Lower lobe of right lung (tissue), 2 donors: ENCODE results near the gene ZFYVE27. TPM values are rescaled to one million over a fixed set of nuclear protein-coding genes. Genes with fewer than 3 reads are reported as not detected.

Source experiments
- ATAC-seq, 2 donors: fragments of 200-7000 bp; cut with Tn5 transposase; one replicate each; pipeline ENCODE4 v1.9.1; 2020 to 2022; ENCODE audit warnings: mild to moderate bottlenecking in 2 of 2, moderate library complexity in 2 of 2
- DNase-seq: peaks from one replicate; pipeline ENCODE4 v3.0.0-alpha.2; 2020
- H3K27ac ChIP-seq: fragments of 200-600 bp; one replicate; pipeline ENCODE4 v1.8.0; 2022
- H3K27me3 ChIP-seq: fragments of 200-600 bp; one replicate; pipeline ENCODE4 v1.8.0; 2022; ENCODE audit warnings: low read depth
- H3K36me3 ChIP-seq: fragments of 200-600 bp; one replicate; pipeline ENCODE4 v1.8.0; 2022; ENCODE audit warnings: mild to moderate bottlenecking
- H3K4me1 ChIP-seq: fragments of 200-600 bp; one replicate; pipeline ENCODE4 v1.8.0; 2022
- H3K4me3 ChIP-seq: fragments of 200-600 bp; one replicate; pipeline ENCODE4 v1.8.0; 2022; ENCODE audit warnings: mild to moderate bottlenecking
- H3K9me3 ChIP-seq: fragments of 200-600 bp; one replicate; pipeline ENCODE4 v1.8.0; 2022
- CTCF ChIP-seq: fragments of 200-600 bp; IDR thresholded peaks from one replicate; pipeline ENCODE4 v1.8.0; 2022; ENCODE audit warnings: antibody characterized with exemption, mild to moderate bottlenecking
- intact Hi-C: fragments of 100-400 bp; cut with DNase I; formaldehyde crosslinking; loops from one replicate; pipeline ENCODE4 v1.11.0; 2022
- total RNA-seq: library from RNA; stranded (reverse); fragmentation: NEBNext Ultra II Directional; extraction: Animal tissue kit (Norgen Biotek cat#: 25700); gene quantifications from one replicate; pipeline ENCODE4 v1.2.1, GENCODE V29; 2021
- donor health status: DM: no; HTN: yes; CAD: no; lungs with severe emphysema.

The ZFYVE27 gene
- total RNA-seq, 1 donor from 2014 or later = 28.3 TPM

- no peak overlapping the region for H3K27ac ChIP-seq
- DNase-seq (no peak), ATAC-seq (no peak)
- peaks cover 17% of the 10 kb centered on the region for H3K36me3 ChIP-seq
- no peaks in the 10 kb centered on the region for H3K27me3 ChIP-seq
- no peaks in the 10 kb centered on the region for H3K9me3 ChIP-seq
- intact Hi-C loops = no loop called here
- no peak for TF ChIP-seq CTCF
- H3K4me1 ChIP-seq = peaks cover 45% of the 10 kb centered on the region
- no peak overlapping the region for H3K4me3 ChIP-seq
Measured at GRCh38 chr10:97719602-97720001, 17.3 kb upstream of the ZFYVE27 start.

GRCh38 chr10:97721871-97722780, 14.8 kb upstream of the ZFYVE27 start:
- no peak for DNase-seq
- peaks cover 12% of the 10 kb centered on the region for H3K36me3 ChIP-seq
- intact Hi-C loops = no loop called here
- no peaks in the 10 kb centered on the region for H3K9me3 ChIP-seq
- no peak overlapping the region for H3K4me3 ChIP-seq
- H3K27me3 ChIP-seq = no peaks in the 10 kb centered on the region
- no peak for TF ChIP-seq CTCF
- H3K27ac ChIP-seq = no peak overlapping the region
- ATAC-seq = no peak
- H3K4me1 ChIP-seq = peaks cover 23% of the 10 kb centered on the region

- H3K36me3 ChIP-seq = peaks cover 6% of the 10 kb centered on the region
- no peaks in the 10 kb centered on the region for H3K27me3 ChIP-seq
- no peaks in the 10 kb centered on the region for H3K9me3 ChIP-seq
- intact Hi-C loops = no loop called here
- peaks cover 14% of the 10 kb centered on the region for H3K4me1 ChIP-seq
- DNase-seq (no peak), ATAC-seq (no peak)
- H3K4me3 ChIP-seq = no peak overlapping the region
- no peak for TF ChIP-seq CTCF
- H3K27ac ChIP-seq = no peak overlapping the region
Measured at GRCh38 chr10:97723001-97723400, 13.9 kb upstream of the ZFYVE27 start.

- Histone ChIP-seq H3K9me3 (no peaks in the 10 kb centered on the region), H3K4me1 (no peaks in the 10 kb centered on the region), H3K27me3 (no peaks in the 10 kb centered on the region), H3K36me3 (peaks cover 6% of the 10 kb centered on the region), H3K4me3 (no peak overlapping the region), H3K27ac (no peak overlapping the region)
- ATAC-seq (peak; percentile 39 to 45), DNase-seq (no peak)
- intact Hi-C loops = no loop called here
- TF ChIP-seq CTCF = no peak
Measured at GRCh38 chr10:97724341-97724941, 12.5 kb upstream of the ZFYVE27 start.

- Histone ChIP-seq H3K27me3 (no peaks in the 10 kb centered on the region), H3K36me3 (peaks cover 6% of the 10 kb centered on the region), H3K27ac (no peak overlapping the region), H3K4me1 (no peaks in the 10 kb centered on the region), H3K4me3 (no peak overlapping the region), H3K9me3 (no peaks in the 10 kb centered on the region)
- no peak for TF ChIP-seq CTCF
- DNase-seq = no peak
- intact Hi-C loops = no loop called here
- ATAC-seq = peak; percentile 43 to 75
Measured at GRCh38 chr10:97726636-97727178, 10.2 kb upstream of the ZFYVE27 start.
